Dedifferentiated amniotic fluid mesenchymal stem cell (primary cell): ENCODE results near the gene EEF1G.

Experiments
- DNase-seq: peaks from one replicate; pipeline ENCODE4 v3.0.0-alpha.2; 2016; ENCODE audit errors: extremely low spot score

The EEF1G gene

DNA sequence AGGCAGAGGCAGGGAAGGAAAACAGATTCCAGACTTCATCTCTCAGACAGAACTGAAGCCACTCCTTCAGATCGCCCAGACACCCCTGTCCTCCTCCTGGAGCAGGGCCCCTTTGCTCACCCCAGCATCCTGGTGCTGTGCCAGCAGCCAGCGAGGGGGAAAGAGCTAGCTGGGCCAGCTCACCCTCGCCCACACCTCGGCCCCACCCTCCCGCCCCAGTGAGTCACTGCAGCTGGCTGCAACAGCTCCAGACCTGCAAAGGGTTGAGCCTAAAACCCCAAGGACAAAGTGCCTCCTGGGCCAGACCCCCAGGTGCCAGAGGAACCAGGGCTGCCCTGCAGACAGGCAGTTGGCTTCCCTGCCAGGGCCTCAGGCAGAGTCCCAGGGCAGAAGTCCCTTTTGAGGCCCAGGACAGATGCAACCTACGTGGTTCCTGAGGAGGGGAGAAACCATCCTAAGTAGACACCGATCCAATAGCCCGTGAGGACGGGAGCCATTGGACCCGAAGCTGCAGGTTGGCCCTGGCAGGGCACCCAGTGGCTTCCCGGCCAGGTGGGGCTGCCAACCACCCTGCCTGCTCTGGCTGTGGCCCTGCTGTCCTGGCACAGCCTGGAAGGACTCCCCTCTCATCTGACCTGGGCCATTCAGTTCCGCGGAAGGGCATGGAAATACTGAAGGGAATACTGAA lies 34.3 kb downstream of the EEF1G start:
- DNase-seq = peak; percentile 85

DNA sequence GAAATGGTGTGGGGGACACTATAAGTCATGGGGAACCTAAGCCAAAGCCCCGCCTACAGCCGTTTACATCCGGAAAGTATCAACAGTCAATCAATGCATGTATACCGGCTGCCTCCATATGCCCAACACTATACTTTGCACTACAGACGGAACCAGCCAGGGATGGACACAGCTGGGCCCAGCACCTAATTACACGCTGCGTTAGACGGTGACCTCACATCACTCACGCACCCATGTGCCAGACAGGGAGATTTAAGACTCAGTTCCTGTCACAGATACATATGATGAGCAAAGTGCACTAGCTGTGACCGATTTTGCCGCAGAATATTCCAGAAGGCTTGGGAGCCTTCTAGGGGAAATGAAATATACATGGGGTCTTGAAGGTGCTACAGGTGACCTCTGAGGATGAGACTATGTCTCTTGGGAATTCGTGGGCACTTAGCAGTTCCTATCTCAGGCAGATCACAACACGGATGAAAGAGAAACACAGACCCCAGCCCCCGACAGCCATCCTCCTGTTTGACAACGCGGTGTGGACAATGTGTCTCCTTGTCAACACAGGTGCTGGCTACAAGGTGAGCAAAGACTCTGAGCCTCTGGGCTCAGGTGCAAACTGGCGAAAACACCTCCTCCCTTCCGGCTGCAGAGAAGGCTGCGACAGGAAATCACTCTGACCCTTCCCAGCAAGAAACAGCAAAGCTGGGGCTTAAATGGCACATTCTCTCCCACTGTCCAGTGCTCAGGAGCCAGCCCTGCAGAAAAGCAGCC lies 35.0 kb downstream of the EEF1G start:
- DNase-seq = no peak

DNA sequence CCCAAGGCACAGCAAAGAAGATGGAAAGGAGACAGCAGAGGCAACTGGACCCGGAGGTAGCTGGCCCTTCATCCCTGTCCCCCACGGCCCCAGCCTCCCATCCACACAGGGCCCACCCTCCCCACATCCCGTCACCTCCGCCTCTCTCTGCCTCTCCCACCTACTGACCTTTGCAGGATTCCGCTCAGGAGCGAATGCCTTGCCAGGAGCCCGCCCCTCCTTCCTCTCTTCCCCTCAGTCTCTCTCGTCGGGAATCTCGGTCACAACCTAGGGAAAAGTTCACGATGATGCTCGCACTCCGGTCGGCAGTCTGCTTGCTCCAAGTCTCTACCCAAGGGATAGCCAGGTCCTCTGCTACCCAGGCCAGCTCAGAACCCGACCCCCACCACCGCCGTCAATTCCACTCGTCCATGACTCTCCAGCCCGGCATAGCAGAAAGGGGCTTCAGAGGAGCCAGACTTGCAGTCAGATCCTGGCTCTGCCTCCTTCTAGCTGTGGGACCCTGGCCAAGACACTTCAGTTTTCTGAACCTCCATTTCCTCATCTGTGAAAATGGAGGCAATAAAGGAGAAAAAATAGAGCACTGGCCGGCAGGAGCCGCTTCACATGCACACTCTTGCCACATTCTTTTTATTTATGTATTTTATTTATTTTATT lies 37.3 kb downstream of the EEF1G start:
- DNase-seq = no peak

DNA sequence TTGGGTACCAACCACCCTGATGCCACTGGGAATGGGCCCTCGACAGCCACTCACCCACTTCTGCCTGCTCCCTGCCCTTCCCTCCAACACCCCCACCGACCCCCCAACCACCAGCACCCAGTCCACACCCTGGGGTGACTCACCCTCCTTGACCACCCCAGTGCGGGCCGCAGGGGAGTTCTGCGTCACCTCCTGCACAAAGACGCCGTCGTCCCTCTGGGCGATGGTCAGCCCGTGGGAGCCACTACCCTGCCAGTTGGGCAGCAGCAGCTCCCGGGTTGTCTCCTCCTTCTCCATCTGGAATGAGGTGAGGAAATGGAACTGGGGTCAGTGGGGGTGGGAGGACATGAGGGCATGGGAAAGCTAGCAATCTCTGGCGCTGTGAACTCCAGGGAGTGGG lies 37.9 kb downstream of the EEF1G start:
- DNase-seq = no peak

DNA sequence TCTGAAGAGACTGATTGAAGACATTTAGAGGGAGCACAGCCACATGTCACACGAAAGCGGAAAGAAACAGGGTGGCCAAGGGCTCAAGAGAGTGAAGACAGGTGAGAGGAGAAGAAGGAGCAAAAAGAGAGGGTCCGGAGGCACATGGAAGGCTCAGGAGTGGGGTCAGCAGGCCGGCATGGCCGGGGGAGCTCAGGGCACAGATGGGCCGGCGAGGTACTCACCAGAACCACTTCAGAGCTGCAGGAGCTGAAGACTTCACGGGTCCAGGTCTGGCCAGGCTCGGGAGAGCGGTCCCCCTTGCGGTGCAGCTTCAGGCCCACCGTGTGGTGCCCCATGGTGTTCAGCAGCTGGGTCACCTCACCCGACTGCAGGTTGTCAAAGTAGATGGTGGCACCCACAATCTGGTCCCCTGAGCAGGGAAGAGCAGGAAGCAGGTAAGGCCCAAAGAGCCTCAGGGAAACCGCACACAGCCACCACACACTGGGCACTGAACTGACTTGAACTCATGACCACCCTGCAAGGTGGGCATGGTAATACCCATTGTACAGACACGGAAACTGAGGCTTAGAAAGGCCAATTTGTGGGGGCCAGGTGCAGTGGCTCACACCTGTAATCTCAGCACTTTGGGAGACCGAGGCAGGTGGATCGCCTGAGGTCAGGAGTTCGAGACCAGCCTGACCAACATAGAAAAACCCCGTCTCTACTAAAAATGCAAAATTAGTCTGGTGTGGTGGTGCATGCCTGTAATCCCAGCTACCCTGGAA lies 38.7 kb downstream of the EEF1G start:
- DNase-seq = no peak

DNA sequence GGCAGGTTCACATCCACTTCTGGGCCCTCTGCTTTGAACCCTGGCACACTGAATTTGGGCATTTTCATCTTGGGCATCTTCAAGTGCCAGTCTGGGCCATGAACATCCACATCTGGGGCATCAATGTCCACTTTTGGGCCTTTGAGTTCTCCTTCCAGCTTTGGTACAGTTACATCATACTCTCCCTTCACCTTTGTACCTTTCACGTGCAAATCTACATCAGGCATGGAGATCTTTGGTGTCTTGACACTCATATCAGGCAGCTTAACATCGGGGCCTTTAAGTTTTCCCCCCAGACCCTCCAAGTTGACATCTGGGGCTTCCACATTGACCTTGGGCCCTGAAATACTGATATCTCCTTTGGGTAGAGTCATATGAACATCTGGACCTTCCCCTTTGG lies 41.6 kb downstream of the EEF1G start:
- no peak for DNase-seq

DNA sequence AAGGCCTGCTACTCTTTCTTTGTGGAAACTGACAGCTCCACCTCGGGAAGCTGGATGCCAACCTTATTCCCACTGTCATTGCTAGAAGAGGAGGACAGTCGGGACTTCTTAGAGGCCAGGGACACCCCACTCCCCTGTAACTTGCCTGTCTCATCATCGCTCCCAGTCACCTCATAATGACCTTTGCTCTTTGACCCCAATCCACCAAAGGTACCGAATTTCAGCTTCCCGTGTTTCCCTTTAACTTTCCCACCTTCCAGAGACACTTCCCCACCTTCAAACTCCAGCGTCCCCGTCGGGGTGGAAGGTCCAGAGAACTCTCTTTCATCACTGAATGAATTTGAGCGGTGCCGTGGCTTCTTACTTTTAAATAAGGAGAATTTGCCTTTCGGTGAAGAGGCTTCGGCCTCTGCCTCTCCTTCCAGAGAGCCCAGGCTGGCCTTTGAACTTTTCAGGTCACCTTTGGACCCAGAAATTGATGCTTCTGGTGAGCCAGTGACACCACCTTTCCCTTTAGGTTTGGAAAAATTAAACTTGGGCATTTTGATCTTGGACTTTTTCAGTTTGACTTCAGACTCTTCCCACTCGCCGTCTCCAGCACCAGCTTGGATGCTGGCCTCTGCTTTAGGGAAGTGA lies 56.8 kb downstream of the EEF1G start:
- DNase-seq = no peak

DNA sequence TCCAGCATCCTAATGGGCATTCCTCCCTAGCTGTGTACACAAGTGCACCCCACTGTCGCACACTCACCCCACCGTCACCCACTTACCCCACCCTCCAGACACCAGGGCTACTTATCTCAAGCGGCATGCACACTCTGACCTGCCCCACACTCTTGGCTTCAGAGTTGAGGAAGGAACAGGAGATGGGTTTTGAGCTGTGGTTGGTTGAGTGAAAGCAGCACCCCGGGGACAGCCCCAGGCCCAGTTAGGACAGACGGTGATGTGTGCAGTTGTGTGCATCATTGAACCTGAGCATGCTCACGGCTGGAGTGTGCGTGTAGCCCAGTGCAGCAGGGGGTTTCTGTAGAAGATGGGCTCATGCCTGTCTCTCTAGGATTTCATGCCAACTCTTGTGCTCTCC lies 59.5 kb downstream of the EEF1G start:
- DNase-seq = no peak

DNA sequence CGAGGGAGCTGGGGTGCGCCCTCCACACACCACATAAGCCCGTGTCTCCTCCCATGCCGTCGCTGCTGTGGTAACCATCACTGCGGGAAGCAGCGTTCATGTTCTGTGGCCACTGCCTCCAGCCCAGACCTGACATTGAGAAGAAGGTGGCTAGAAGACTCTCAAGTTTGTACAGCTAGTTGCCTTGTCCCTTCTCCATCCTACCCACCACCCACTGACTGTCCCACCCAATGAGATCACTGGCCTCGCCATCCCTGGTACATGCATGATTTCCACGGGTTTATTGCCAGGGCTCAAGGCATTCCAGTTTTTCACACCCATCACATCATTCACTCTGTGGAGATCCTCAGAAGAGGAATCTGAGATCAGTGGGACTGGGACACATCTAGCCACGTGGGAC lies 60.1 kb downstream of the EEF1G start:
- no peak for DNase-seq

DNA sequence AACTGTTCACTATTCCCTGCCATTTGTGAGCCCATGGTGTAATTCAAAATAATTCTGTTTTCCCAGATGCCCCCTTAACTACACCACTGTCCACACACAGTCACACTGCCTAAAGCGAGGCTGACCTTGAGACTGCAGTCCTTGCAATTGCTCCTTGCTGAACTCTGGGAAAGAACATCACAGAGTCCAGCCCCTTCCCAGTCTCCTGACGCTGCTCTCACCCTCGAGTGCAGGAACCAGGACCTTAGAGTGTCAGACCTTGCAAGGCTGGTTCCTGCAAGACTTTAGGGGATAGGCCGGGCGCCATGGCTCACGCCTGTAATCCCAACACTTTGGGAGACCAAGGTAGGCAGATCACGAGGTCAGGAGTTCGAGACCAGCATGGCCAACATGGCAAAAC lies 60.7 kb downstream of the EEF1G start:
- no peak for DNase-seq
